GM18520 (cell line): ENCODE results near the gene HTR4.
"Not testable (repeated sequence)": the region's sequence is repeated elsewhere in the genome, so short reads cannot be mapped to it uniquely, and the experiment has no call there.

Experiments
- ATAC-seq: cut with Tn5 transposase; IDR thresholded peaks from one replicate; pipeline ENCODE4 v1.9.1; 2021; ENCODE audit not compliant: unreplicated experiment

HTR4 gene

DNA sequence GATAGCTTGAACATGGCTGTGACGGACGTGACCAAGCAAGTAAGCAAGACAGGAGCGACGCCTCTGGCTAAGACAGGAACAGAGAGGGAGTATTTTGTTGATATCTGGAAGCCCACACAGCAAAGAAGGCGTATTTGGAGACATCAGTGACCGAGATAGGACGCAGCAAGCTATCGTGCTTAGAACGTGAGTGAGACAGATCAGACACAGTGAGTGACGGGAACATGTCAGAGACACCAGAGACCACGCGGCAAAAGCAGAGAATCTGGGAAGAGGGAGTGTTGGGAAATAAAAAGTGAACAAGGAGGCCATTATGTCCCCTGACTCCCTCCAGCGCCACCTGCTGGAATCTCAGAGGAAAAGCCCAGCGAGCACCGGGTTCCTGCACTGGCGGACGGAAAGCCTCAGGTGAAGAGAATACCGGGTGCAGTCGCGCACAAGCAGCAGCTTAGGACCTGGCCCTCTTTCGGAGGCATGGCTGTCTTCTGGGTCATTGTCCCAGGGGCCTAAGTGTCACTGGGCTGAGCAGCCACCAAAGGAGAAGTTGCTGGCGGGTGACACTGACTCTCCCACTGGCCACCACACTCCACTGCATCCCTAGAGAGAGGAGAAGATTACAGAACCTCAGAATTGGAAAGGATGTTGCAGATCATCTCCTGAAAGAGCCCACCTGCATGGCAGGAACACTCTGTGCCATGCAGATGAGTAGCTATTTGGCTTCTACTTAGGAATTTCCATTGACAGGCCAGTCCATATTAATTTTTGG lies 171.4 kb downstream of the HTR4 start:
- no peak for ATAC-seq

DNA sequence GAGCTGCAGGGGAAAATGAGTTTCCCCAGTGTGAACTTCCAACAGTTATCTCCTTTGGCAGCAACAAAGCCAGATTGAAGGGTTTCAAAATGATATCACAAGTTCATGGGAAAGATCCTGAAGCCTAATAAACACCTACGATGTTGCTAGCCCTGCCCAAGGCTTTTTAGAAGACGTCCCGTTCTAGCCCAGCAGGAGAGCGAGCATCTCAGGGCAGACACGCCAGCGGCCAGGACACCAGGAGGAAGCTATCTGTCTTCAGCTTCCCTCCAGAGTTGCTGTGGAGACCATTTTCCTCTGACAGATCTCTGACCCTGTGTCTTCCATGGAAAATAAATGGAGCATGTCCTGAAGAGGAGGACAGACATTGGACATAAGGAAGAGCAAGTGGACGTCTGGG lies 172.1 kb downstream of the HTR4 start:
- no peak for ATAC-seq

DNA sequence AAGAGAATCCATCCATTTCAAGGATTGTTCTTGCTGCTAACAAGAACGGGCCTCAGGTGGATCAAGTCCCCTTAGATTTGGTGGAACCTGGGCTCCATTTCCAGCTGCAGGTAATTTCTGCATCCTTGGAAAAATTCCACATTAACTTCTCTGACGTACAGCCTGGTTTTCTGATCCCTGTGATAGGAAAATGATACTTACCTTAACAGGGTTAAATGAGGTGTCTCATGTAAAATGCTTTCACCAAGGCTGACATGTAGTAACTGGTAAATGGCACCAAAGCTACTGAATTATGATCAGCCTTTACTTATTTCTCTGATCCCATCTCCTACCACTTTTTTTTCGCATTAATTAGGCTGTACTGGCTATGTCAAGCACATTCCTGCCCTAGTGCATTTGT lies 176.9 kb downstream of the HTR4 start:
- no peak for ATAC-seq

DNA sequence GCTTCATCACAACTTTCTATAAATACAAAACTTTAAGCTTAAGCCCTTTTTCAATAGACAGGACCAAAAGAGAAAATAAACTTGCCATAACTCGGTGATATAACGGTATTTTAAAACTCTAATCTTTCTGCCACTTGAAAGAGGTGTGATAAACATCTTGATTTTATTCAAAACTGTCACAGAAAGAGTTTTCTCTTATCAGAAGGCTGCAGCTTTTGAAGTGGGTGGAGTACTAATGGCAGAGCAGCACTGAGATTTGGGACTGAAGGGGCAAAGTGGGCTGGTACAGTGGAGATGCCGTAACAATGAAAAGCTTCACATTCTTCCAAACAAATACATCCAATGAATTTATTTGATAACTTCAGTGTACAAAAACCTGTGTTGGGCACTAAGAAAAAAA lies 178.0 kb downstream of the HTR4 start:
- no peak for ATAC-seq

DNA sequence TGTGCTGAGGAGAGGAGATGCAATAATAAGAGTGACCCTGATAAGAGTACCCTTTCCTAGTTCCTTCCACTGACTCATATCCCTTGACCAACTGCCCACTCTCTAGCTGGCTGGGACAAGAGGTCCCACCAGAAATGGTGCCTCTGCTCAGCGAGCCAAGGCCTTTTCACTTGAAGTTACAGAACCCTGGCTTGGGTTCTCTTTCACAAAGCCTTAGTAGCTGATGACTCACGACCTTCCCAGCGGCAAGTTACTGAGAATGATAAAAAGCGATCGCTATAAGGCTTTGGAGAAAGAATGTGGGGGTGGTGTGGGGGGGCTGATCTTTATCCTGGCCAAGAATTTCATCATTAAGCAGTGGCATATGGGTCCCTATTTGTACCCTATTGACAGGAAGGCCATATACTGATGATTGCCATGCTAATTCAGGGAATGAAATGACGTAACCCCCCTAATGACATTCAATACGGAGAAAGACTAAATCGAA lies 180.3 kb downstream of the HTR4 start:
- no peak for ATAC-seq

DNA sequence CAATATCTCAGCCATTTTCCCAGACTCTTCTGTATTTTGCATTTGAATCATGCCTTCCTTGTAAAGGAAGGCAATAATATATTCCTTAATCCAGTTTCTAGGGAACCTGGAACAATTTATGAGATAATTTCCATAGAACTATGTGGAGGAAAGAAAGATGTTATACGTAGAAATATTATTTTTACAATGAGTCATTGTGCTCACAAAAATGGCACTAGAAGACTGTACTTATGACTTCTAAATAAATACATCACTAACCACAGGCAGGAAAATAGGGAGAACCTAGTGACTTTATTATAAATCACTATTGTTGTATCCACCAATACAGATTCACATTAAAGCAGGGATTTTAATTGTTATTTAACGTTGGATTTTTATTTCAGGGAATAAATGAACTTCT lies 182.9 kb downstream of the HTR4 start:
- ATAC-seq, result no peak

DNA sequence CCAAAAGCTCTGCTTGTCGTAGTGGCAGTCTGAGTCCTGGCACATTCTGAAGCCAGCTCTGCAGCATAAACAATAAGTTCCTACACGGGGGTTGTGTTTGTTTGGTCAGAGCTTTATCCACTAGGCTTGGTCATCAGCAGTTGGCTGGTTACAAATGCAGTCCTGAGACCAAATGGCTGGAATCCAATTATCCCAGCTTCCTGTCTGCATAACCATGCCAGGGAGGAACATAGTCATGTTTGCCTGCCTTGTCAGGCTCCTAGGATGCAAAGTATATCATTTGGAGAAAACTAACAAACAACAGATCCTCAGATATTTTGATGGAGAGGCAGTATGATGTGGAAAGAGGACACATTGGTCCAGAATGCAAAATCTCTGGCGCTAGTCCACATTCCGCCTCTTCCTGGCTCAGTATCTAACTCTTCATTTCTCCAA lies 184.8 kb downstream of the HTR4 start:
- no peak for ATAC-seq

DNA sequence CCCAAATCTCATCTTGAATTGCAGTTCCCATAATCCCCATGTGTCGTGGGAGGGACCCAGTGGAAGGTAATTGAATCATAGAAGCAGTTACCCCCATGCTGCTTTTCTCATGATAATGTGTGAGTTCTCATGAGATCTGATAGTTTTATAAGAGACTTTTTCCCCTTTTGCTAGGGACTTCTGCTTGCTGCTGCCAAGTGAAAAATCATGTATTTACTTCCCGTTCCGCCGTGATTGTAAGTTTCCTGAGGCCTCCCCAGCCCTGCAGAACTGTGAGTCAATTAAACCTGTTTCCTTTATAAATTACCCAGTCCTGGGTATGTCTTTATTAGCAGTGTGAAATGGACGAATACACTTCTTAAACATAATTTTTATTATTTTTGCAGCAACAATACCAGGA lies 185.6 kb downstream of the HTR4 start:
- not testable (repeated sequence) for ATAC-seq

DNA sequence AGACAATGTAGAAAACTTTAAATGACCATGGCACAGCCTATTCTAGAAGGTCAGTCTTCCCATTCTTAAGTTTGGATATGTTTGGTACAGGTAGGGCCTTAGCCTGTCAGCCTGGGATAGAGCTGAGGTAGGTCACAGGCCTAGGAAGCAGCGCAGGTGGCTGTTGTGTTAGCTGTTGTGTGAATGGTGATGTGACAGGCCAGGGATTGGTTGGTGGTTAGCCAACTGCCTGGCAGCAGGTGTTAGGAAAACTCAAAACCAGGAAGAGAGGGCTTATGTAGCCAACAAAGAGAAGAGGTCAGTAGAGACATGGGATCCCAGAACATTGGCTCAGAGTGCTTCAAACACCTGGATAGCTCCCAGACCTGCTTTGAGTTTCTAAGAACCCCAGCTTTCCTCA lies 186.4 kb downstream of the HTR4 start:
- ATAC-seq, result no peak

DNA sequence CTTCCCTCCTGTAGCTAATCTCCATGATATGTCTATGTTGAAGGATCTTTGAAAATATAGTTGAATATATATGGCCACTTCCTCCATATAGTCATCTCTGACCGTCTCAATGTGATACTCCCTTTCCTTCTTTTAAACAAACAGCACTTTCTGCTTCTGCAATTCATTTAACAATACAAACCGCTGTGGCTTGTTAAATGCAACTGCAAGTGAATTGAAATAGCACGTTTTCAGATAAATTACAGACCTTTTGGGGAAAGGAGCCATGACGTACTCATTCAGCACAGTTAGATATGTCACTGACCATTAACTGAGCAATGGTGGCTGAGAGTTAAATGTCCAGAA lies 188.1 kb downstream of the HTR4 start:
- no peak for ATAC-seq

DNA sequence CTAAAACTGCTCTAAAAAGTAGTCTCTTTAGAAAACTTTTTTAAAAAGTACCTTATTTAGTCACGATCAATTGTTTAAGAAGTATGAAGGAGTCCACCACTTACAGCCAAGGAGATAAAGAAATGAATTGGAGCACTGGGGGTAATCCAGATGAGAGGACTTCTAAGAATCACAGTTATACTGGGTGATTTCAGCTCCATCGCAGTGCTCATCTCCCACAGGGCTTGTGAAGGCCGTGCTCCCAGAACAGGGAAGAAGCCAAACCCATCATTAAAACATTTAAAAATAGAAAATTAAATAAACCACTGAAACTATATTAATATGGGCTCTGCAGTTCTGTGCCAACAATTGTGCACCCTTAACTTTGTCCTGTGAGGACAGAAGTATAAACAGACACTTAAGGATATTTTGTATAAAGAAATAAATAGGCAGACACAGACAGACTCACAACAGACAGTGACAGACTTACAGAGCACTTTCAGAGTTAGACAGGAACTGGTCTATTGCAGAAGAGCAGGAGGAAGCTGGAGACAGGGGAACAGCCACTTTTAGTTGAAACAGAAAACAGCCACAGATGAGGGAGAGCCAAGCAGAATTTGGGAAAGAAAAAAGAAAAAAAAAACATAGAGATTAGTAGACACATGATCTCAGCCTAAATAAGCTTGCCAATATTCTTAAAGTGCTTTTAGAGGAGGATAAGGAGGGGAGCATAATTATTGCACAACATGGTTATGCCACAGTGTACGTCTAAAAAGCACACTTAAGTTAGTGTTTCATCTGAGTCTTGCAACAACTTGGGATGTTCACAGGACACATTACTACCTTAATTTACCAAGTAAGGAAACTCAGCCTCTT lies 188.7 kb downstream of the HTR4 start:
- ATAC-seq, result no peak

DNA sequence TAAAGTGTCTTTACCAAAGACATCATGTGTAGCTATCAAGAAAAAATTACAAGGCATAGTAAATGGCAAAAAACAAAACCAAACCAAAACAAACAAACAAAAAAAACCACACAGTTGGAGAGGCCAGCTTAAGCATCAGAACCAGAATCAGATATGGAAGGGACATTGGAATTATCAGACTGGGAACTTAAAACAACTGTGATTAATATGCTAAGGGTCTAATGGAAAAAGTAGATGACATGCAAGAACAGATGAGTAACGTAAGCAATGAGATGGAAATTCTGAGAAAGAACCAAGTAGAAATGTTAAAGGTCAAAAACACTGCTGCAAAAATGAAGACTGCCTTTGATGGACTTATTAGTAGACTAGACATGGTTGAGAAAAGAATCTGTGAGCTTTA lies 194.7 kb downstream of the HTR4 start:
- no peak for ATAC-seq

DNA sequence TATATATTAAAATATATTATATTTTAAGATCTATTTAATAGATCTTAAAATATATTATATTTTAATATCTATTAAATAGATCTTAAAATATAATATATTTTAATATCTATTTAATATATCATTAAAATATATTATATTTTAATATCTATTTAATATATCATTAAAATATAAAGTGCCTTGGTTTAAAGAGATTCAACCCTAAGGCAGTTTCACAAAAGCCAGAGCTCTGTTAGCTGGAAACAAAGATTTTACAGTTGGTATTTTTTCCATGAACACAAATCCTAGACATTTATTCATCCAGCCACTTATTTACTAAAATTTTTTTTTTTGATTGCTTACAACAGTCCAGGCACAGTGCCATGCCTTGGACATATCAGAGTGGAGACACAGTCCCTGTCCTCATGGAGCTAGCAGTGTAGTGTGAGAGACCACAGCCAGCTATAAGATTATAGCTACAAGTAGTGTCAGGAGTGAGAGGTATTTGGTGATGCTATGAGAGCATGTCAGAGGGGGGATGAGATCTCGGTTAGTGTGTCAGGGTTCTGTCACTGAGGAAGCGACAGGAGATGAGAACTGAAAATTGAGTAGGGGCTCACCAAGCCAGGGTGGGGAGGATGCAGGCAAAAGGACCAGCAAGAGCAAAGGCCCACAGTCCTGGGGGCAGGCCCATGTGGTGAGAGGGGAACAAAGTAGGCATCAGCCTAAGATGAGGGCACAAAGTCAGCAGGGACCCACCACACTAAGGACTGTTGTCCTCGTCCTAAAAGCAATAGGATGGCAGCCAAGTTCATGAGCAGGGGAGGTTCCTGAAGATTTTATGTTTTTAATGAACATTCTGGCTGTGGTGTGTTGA lies 196.1 kb downstream of the HTR4 start:
- no peak for ATAC-seq

DNA sequence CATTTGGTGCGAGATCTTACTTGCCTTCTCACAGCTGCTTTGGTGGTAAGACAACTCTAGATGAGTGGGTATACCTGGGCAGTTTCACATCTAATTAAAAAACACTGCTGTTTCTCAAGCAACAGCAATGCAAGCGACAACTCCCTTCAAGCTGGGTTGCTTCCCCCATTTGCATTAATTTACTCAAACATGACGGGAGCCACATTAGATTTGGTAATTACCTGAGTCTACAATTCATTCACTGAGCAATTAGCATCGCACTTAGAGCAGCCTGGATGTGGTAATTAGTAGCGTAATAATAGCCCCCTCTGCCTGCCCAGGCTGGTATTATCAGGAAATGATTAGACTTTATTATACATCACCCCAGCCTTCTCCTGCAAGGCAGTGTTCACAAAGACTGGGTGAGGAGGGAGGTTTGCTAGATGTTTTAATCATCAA lies 197.1 kb downstream of the HTR4 start:
- ATAC-seq, result peak; percentile 32

DNA sequence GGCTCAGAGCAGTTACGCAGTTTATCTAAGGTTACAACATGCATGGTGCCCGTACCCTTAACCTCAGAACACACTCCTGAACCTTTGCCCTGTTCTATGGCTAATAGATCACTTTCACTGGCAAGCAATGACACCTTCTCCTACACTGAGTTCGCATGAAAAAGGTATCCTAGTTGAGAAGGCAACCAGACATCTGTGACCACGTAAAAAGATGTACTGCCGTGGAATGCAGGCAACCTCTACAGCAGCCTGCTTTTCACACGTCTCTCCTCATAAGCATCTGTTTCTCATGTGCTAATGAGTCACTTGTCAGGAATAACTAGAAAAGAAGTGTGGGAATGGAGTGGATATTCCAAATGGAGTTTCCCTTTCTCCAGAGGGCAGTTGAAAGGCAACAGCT lies 199.1 kb downstream of the HTR4 start:
- no peak for ATAC-seq

DNA sequence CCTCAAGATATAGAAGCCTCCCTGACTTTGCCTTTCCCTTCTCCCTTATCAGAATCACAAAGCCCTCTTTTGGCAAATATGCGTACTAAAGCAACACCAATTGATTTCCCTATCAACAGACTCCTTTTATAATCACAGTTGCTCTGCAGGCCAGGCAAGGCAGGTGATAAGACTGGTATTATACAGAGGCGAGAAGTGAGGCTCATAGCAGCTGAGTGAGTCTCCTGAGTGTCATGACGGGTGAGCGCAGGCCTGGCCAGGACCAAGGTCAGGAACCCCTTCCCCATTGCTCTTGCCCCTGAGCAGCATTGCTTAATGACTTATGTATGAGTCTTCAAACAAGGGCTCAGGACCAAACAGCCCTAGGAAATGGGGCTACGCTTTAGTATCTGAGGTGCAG lies 199.8 kb downstream of the HTR4 start:
- ATAC-seq, result no peak

DNA sequence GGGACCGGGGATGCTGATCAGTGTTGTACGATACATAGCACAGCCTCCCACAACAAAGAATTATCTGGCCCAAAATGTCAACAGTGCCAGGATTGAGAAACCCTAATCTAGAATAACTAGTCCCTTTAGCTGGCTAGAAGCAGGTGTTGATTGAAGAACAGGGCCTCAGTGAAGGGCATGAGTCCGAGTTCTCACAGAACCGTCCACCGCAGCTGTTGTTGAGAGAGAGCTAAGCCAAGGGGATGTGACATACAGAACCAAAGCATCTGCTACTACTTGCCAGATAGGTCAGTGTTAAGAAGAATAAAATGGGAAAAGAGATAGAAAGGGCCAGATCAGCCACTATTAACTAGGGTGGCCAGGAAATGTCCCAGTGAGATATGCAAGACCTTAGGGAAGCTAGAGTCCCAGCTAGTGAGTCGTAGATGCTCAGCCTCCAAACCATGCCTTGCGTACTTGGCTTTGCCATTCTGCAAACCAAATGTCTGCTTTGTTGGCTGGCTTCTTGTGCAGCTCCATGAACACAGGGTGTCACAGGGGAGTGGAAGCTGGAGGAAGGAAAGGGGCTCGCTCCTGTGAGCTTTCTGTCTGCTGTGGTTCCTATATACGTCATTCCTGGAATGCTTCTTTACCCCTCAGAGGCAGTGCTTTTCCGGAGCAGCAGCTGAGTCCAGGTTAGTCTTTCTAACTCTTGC lies 201.7 kb downstream of the HTR4 start:
- ATAC-seq, result no peak

DNA sequence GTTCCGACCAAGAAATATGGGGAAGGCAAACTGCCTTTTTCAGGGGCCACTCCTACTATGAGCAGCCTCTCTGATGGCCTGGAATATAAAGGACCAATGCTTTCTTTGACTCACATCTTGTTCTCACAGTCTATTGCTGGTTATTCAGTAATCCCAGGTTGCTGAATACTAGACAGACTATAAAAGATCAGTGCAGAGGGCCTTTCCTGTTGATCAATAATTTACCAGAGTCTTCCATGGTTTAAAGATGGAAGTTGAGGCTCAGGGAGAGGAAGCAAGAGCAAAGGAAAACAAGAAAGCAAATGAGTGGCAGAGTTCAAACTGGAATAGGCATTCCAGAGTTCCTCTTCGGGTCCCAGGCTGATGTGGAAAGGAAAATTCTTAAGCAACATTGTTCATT lies 207.7 kb downstream of the HTR4 start:
- no peak for ATAC-seq

DNA sequence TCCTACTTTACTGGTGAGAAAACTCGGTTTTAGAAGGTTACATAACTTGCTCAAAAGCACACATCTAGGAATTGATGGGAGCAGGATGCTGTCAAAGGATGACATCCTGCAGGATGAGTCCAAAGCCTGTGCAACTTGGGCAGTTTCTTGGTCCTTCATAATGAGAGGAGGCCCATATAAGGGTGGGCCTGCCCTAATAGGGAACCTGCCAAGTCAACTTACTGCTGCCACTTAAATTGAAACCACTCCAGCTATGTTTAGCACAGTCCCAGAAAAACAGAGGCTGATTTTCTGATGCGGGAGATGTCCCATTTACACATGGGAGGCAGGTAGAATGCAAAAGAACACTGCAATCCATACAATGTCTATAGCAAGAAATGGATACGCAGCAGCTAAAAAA lies 208.7 kb downstream of the HTR4 start:
- no peak for ATAC-seq

DNA sequence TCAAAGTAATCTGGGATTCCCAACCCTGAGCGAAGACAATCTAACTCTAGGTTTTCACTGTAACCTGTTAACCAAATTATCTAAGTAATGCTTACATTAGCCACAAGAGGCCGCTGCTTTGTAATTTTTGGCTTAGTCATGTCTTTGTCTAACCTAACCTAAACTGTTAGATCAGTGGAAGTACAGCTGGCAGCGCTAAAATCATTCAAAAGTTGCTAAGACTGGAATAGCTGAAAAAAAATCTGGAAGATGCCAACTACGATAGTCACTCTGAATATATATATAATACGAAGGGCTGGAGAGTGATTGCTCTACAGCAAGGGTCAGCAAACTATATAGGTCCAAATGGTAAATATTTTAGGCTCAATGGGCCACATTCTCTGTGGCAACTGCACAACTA lies 210.3 kb downstream of the HTR4 start:
- ATAC-seq, result peak; percentile 71

DNA sequence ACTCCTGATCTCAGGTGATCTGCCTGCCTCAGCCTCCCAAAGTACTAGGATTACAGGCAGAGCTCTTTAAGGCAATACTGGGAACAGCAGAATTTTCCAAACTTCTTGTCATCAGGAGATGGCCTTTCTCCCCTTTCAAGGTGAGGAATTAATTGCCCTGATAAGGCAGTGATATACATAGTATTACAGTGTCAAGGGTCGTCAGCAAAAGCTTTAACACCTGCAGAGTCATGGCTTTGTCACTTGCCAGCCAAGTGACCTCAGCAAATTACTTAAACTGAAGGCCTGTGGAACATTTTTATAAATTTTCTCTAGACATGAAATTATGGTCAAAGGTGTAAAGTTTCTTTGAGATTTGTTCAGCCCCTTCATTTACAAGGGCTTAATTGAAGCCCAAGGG lies 211.1 kb downstream of the HTR4 start:
- no peak for ATAC-seq
